Ishikawa (cell line): ENCODE measurements around the gene YBEY.

Experiments
- CREB1 ChIP-seq: IDR thresholded peaks from 2 replicates; pipeline ENCODE4 v1.6.1; 2012; ENCODE audit warnings: low read depth
- EGR1 ChIP-seq: IDR thresholded peaks from 2 replicates; pipeline ENCODE4 v1.6.1; 2012
- EP300 ChIP-seq: IDR thresholded peaks from 2 replicates; pipeline ENCODE4 v1.6.1; 2012; ENCODE audit warnings: borderline replicate concordance
- FOXM1 ChIP-seq: IDR thresholded peaks from 2 replicates; pipeline ENCODE4 v1.6.1; 2012; ENCODE audit warnings: low read depth, borderline replicate concordance
- NFIC ChIP-seq: IDR thresholded peaks from 2 replicates; pipeline ENCODE4 v1.6.1; 2012
- RAD21 ChIP-seq: IDR thresholded peaks from 2 replicates; pipeline ENCODE4 v1.6.1; 2012; ENCODE audit warnings: low read depth
- TAF1 ChIP-seq: IDR thresholded peaks from 2 replicates; pipeline ENCODE4 v1.6.1; 2012; ENCODE audit warnings: low read depth, mild to moderate bottlenecking
- TCF12 ChIP-seq: IDR thresholded peaks from 2 replicates; pipeline ENCODE4 v1.6.1; 2012; ENCODE audit warnings: low read depth
- TEAD4 ChIP-seq: IDR thresholded peaks from 2 replicates; pipeline ENCODE4 v1.6.1; 2012
- YY1 ChIP-seq: IDR thresholded peaks from 2 replicates; pipeline ENCODE4 v1.6.1; 2012; ENCODE audit warnings: low read depth
- ZBTB7A ChIP-seq: IDR thresholded peaks from 2 replicates; pipeline ENCODE4 v1.6.1; 2012; ENCODE audit warnings: low read depth
- TF ChIP-seq, protein P1 (sequence below): IDR thresholded peaks from 2 replicates; pipeline ENCODE4 v1.6.1; 2012; ENCODE audit warnings: low read depth, mild to moderate bottlenecking
- TF ChIP-seq, protein P2 (sequence below): IDR thresholded peaks from 2 replicates; pipeline ENCODE4 v1.6.1; 2012

DNA sequence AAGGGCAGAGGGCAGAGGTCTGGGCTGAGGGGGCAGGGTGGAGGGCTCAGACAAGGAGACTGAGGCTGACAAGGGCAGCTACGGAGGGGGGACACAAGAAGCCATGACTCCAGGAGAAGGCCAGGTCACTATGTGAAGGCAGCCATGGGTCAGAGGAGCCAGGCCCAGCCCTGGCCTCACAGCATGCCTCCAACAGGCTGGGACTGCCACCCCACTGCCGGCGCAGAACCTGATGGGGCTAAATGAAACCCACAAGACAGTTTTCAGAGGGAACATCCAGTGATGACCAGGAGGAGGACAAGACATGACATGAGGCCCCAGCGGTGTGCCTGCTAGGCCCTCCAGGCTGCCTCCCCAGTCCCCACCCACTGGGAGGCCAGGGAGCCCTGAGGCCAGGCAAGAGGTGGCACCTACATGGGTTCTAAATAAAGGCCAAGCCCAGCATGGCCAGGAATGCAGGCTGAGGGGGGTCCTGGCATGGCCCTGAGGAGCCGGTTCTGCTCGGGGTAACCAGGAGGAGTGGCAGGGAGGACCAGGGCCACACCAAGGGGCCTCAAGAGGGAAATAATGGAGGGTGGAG is 30.3 kb upstream of the YBEY start:
- TF ChIP-seq, protein P1, sequence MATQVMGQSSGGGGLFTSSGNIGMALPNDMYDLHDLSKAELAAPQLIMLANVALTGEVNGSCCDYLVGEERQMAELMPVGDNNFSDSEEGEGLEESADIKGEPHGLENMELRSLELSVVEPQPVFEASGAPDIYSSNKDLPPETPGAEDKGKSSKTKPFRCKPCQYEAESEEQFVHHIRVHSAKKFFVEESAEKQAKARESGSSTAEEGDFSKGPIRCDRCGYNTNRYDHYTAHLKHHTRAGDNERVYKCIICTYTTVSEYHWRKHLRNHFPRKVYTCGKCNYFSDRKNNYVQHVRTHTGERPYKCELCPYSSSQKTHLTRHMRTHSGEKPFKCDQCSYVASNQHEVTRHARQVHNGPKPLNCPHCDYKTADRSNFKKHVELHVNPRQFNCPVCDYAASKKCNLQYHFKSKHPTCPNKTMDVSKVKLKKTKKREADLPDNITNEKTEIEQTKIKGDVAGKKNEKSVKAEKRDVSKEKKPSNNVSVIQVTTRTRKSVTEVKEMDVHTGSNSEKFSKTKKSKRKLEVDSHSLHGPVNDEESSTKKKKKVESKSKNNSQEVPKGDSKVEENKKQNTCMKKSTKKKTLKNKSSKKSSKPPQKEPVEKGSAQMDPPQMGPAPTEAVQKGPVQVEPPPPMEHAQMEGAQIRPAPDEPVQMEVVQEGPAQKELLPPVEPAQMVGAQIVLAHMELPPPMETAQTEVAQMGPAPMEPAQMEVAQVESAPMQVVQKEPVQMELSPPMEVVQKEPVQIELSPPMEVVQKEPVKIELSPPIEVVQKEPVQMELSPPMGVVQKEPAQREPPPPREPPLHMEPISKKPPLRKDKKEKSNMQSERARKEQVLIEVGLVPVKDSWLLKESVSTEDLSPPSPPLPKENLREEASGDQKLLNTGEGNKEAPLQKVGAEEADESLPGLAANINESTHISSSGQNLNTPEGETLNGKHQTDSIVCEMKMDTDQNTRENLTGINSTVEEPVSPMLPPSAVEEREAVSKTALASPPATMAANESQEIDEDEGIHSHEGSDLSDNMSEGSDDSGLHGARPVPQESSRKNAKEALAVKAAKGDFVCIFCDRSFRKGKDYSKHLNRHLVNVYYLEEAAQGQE, result no peak
- TF ChIP-seq NFIC (no peak), YY1 (no peak), TCF12 (no peak), FOXM1 (no peak), RAD21 (no peak), TAF1 (no peak), EGR1 (no peak), TEAD4 (no peak), CREB1 (no peak), EP300 (no peak), ZBTB7A (no peak)
- TF ChIP-seq, protein P2, sequence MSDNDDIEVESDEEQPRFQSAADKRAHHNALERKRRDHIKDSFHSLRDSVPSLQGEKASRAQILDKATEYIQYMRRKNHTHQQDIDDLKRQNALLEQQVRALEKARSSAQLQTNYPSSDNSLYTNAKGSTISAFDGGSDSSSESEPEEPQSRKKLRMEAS, result no peak
